Pons (tissue), 1 donor: ENCODE results near the gene SLCO3A1.

ENCODE experiments used
- DNase-seq: peaks from one replicate; pipeline ENCODE4 v3.0.0-alpha.2; 2016; ENCODE audit warnings: low spot score

SLCO3A1 gene

DNA sequence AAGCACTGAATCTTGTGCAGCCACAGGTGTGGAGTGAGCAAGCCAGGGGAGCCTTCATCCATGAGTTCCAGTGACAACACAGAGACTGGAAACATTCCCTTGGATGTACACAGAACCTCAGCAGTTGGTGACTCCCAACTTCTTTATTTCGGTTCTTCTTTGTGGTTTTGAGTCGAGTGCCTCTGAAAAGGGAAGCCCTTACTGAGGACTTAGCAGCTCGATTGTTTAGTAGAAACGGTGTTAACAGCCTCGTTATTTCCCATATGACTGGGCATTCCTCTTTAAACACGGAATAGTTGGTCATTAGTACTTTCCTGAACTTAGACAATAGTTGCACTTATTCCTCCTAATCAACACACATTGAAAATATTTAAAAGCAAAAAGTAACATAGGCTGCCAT, 7.7 kb downstream of the SLCO3A1 start:
- peak; percentile 83 for DNase-seq

GRCh38 chr15:91862891-91863504, 9.5 kb downstream of the SLCO3A1 start:
- no peak for DNase-seq

DNA sequence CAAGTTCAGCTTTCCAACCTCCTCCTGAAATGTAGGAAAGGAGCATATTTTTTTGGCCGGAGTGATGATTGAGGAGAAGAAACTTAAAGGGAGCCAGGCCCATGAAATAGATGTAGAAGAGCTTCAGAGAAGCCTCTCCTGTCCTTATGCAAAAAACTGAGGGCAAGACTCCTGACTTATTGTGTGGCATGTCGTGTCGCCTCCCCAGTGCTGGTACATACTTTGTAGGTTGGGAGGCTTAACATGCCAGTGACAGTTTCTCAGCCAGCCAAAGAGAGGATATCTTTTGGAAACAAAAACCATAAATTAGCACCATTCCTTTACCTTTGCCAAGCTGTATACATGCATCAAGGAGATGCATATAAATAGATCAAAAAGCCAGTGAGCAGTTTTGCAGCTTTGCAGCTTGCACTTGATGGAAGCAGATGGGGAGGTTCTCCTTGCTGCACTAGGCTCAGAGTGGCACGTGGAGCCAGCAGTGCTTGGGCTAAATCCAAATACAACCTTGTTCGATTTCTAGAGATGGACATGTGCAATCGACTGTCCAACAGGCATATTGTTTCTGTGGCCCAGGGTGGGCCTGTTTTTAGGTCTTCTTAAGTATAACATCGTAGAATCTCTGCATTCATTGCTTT, 10.2 kb downstream of the SLCO3A1 start:
- no peak for DNase-seq

GRCh38 chr15:91864664-91865063, 11.2 kb downstream of the SLCO3A1 start:
- DNase-seq: no peak

- peak; percentile 52 for DNase-seq
Observed at GRCh38 chr15:91865486-91865885, 12.0 kb downstream of the SLCO3A1 start.

- no peak for DNase-seq
Observed at GRCh38 chr15:91865950-91866349, 12.4 kb downstream of the SLCO3A1 start.

DNA sequence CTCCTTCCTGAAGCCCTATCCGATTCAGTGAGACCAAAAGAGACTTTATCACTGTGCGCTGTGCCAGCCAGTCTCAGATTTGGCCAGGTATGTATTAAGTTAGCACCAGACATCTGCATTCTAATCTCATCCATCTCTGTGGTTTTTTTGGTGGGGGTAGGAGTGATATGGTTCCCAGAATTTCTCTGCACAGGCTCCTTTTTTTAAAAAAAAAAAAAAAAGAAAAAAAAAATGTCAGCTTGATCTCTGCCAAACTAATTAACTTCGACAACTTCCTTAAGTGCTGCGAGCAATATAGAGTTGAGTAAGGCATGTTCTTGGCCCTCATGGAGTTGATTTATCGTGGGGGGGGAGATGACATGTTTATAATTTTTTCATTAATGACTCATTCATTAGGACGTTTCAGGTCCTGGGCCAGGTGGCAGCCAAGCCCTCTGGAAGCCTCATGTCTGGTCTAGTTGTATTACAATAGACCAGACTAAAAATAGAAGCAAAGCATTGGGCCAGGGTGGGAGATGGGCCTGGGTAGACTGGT, 12.9 kb downstream of the SLCO3A1 start:
- DNase-seq: no peak

- peak; percentile 57 for DNase-seq
Observed at GRCh38 chr15:91866971-91867372, 13.5 kb downstream of the SLCO3A1 start.

DNA sequence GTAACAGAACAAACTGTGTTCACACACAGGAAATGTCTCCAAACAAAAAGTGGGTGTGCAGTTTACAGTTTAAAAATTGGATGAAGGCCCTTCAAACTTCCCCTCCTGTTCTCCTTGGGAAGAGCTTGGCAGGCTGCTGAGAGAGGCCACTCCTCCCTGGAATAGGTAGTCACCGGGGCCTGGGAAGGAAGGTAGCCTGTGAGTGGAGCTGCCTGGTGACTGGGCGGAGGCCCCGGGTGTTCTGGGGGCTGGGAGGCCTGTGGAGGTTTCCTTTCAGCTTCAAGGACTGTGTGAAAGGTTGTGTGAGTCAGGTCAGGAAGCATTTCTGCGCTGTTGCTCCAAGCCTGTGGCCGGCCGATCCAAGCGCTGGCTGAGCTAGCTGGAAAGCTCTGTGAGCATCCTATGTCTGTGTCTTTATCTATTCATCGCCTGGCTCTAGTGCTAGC, 14.1 kb downstream of the SLCO3A1 start:
- no peak for DNase-seq

GRCh38 chr15:91870876-91871537, 17.5 kb downstream of the SLCO3A1 start:
- DNase-seq: no peak

GRCh38 chr15:91871837-91872236, 18.3 kb downstream of the SLCO3A1 start:
- no peak for DNase-seq

DNA sequence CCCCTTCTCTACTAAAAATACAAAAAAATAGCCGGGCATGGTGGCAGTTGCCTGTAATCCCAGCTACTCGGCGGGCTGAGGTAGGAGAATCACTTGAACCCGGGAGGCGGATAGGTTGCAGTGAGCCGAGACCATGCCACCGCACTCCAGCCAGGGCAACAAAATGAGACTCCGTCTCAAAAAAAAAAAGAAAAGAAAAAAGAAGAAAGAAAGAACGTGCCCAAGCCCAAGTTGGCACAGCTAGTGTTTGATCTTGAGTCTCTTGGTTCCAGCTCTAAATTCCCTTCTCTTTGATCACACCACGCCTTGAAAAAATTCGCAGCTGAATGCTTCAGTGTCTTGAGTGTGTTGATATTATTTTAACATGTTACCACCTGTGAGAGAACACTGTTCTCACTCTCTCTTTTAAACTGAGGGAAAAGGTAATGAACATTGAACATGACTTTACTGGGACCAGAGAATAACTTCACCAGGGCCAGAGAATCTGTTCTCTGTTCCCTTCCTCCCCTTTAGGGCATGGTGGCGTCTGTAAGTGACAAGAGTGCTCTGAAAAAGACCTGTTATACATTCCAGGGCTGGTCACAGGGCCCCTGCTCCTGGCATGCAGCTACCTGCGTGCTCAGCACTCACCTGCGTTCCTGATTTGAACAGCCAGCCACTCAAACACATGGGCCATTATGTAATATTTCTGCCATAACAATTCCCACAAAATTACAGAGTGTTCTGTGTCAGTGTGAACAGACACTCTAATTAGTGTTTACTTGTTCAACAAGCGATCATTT, 19.0 kb downstream of the SLCO3A1 start:
- no peak for DNase-seq

- DNase-seq: no peak
Observed at GRCh38 chr15:91873138-91873536, 19.6 kb downstream of the SLCO3A1 start.

DNA sequence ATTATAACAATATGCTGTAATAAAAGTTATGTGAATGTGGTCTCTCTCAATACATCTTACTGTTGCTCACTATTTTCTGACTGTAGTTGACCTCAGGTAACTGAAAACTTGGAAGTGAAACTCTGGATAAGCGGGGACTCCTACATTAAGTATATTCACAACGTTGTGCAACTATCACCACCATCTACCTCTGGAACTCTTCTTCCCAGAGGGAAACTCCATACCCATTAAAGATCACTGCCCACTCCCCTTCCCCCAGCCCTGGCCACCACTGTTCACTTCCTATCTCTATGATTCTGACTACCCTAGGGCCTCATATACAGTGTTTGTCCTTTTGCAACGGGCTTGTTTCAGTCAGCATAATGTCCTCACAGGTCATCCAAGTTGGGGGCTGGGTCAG, 20.7 kb downstream of the SLCO3A1 start:
- no peak for DNase-seq

GRCh38 chr15:91874992-91875660, 21.6 kb downstream of the SLCO3A1 start:
- no peak for DNase-seq

DNA sequence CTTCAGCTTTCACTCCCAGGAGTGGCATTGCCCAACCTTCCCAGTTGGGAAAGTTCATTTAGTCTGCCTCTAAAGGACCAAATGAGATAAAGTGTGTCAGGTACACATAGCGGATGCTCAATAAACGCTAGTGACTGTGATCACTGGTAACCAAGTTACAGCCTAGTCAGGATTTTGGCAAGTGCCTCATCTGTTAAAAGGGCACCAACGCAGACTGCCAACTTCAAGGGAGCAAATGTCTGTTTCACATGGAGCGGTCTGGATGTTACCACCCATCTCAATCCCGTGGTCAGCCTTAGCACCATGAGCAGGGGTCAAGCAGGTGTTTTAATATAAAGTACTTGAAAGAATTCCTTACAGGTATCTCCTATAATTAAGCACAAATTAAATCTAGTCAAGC, 22.7 kb downstream of the SLCO3A1 start:
- DNase-seq: no peak

DNA sequence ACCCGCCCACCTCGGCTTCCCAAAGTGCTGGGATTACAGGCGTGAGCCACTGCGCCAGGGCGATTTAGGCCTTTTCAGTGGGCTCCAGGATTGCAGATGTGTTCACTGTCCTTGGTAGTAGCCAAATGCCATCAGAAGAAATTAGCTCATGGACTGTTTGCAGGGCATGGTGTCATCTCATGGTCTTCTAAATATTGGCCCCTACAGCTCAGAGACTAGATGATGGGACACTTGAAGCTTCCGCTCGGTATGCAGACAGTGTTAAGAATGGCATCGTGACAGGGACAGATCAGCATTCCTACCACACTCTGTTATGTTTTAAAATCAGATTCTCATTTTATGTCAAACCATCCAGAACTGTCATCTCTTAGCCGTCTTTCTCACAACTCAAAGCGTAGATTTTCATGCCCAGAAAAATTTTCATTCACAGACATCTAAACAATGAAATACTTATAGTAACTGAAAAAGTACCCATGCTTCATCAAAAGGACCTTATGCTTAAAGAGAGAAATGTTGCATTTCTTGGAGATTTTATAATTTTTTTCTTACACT, 24.9 kb downstream of the SLCO3A1 start:
- no peak for DNase-seq

- DNase-seq: no peak
Observed at GRCh38 chr15:91879158-91879557, 25.6 kb downstream of the SLCO3A1 start.

- no peak for DNase-seq
Observed at GRCh38 chr15:91880373-91880772, 26.9 kb downstream of the SLCO3A1 start.

DNA sequence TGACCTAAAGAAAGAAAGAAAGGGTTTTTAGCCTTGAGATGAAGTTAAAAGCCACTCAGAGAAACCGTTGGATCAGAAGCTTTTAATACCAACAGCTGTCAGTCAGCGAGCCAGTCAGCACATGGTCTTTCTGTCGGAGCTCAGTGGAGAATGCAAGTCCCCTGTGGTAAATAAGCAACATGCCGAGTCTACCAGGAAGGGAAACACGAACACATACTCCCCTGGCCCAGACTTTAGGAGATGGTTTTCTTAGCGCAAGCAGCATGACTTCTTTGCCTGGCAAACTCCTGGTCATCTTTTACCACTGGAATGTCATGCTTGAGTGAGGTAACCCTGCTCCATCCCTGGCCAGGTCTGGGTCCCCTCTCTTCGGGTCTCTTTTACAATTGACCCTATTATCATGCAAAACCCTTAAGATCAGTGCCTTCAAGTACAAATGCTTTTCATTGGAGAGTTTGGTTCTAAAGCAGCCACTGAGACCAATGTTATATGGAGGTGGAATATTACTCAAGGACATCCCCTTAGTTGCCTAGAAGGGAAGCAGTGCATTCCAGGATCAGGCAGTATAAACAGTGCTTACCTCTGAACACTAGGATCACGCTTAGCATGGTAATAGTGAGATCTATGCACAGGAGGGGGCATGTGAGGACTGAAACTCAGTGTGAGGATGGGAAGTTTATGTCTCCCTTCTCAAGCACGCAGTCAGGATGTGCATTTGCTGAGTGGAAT, 28.2 kb downstream of the SLCO3A1 start:
- no peak for DNase-seq
